Stimulated activated naive CD4-positive, alpha-beta T cell treated with Interleukin-2 at 50 U/mL for 16 hours (primary cell): Measurements from ENCODE around the gene JMY.

Source experiments
- DNase-seq: peaks from one replicate; lab custom pipeline; 2025; lab: John Stamatoyannopoulos, UW

JMY gene

GRCh38 chr5:79297661-79298060 is 61.7 kb downstream of the JMY start:
- no peak for DNase-seq

GRCh38 chr5:79301046-79301712 is 65.2 kb downstream of the JMY start:
- no peak for DNase-seq

GRCh38 chr5:79302454-79302853 is 66.5 kb downstream of the JMY start:
- DNase-seq = no peak

GRCh38 chr5:79305706-79306105 is 69.8 kb downstream of the JMY start:
- DNase-seq = no peak

GRCh38 chr5:79318935-79319614 is 83.1 kb downstream of the JMY start:
- no peak for DNase-seq

- no peak for DNase-seq
Measured at GRCh38 chr5:79329453-79329852, 93.5 kb downstream of the JMY start.

- no peak for DNase-seq
Measured at GRCh38 chr5:79330071-79330470, 94.1 kb downstream of the JMY start.

- no peak for DNase-seq
Measured at GRCh38 chr5:79333852-79334557, 98.1 kb downstream of the JMY start.

GRCh38 chr5:79346420-79346824 is 110.5 kb downstream of the JMY start:
- DNase-seq = no peak

- no peak for DNase-seq
Measured at GRCh38 chr5:79349047-79349446, 113.1 kb downstream of the JMY start.

GRCh38 chr5:79349881-79350280 is 114.0 kb downstream of the JMY start:
- no peak for DNase-seq

- DNase-seq = no peak
Measured at GRCh38 chr5:79357398-79357797, 121.5 kb downstream of the JMY start.
